ENCODE results near the gene DNAJB2. TPM values are rescaled to one million over a fixed set of nuclear protein-coding genes. Genes with fewer than 3 reads are reported as not detected.

The DNAJB2 gene
- total and polyA plus RNA-seq, 2 donors (not counting 3 experiments of a cell fraction or from before 2014, with no cell fraction given) = 30.4 to 35.0 TPM

- H3K4me2 ChIP-seq (ENCODE audit: insufficient read depth, low read length) = no peak overlapping the region
- dilution Hi-C loops (cut with MboI; ENCODE audit: extremely low pct_ligation_motif_present, low sequenced_read_pairs) = no loop called here
- TF ChIP-seq POLR2AphosphoS5 (IDR thresholded peaks at IDR 0.05; ENCODE audit: insufficient read depth, low read depth, low read length) (no peak), GATA2 (IDR thresholded peaks at IDR 0.05; ENCODE audit: insufficient read depth, insufficient read length, low read depth, low read length) (no peak), EZH2 (IDR thresholded peaks at IDR 0.05; ENCODE audit: borderline replicate concordance, low read depth, low read length, severe bottlenecking) (no peak), MYC (IDR thresholded peaks at IDR 0.05; ENCODE audit: low read depth, low read length) (no peak), POLR2A (IDR thresholded peaks at IDR 0.05; ENCODE audit: low read depth, low read length) (no peak), FOS (IDR thresholded peaks at IDR 0.05; ENCODE audit: borderline replicate concordance, insufficient read depth, low read length) (no peak), JUN (IDR thresholded peaks at IDR 0.05; ENCODE audit: borderline replicate concordance, insufficient read depth, insufficient read length, low read depth) (no peak)
- TF ChIP-seq, protein P1, sequence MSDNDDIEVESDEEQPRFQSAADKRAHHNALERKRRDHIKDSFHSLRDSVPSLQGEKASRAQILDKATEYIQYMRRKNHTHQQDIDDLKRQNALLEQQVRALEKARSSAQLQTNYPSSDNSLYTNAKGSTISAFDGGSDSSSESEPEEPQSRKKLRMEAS (IDR thresholded peaks at IDR 0.05; ENCODE audit: insufficient read depth, insufficient read length) = no peak
- TF ChIP-seq, protein P2, sequence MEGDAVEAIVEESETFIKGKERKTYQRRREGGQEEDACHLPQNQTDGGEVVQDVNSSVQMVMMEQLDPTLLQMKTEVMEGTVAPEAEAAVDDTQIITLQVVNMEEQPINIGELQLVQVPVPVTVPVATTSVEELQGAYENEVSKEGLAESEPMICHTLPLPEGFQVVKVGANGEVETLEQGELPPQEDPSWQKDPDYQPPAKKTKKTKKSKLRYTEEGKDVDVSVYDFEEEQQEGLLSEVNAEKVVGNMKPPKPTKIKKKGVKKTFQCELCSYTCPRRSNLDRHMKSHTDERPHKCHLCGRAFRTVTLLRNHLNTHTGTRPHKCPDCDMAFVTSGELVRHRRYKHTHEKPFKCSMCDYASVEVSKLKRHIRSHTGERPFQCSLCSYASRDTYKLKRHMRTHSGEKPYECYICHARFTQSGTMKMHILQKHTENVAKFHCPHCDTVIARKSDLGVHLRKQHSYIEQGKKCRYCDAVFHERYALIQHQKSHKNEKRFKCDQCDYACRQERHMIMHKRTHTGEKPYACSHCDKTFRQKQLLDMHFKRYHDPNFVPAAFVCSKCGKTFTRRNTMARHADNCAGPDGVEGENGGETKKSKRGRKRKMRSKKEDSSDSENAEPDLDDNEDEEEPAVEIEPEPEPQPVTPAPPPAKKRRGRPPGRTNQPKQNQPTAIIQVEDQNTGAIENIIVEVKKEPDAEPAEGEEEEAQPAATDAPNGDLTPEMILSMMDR (IDR thresholded peaks at IDR 0.05; ENCODE audit: extremely low read depth in 1 of 2, insufficient read depth in 1 of 2, low read depth in 1 of 2, low read length in 2 of 2) = no peak
- ChIA-PET CTCF (no interaction called here), POLR2A (no interaction called here)
- H3K9me1 ChIP-seq (replicated peaks; ENCODE audit: control insufficient read depth, extremely low read depth, insufficient read depth, low read length) = no peaks in the 10 kb centered on the region
- H3K36me3 ChIP-seq (ENCODE audit: control insufficient read depth in 2 of 2, extremely low read depth in 1 of 2, insufficient read depth in 2 of 2, low read length in 2 of 2) = no peaks in the 10 kb centered on the region
- no peaks in the 10 kb centered on the region for H3K4me1 ChIP-seq (ENCODE audit: control insufficient read depth, extremely low read depth, insufficient read depth, low read length)
- no TSS peak for BruUV-seq (replicated peaks)
- intact Hi-C loops (cut with micrococcal nuclease) = no loop called here
- no peaks in the 10 kb centered on the region for H3K79me2 ChIP-seq (ENCODE audit: control insufficient read depth, insufficient read depth, low read length)
- no peak overlapping the region for H3K27ac ChIP-seq (ENCODE audit: insufficient read depth, low read depth, low read length)
- FAIRE-seq = no peak
- H4K20me1 ChIP-seq (replicated peaks; ENCODE audit: control insufficient read depth, extremely low read depth, insufficient read depth, low read length) = no peaks in the 10 kb centered on the region
- H3K9ac ChIP-seq (replicated peaks; ENCODE audit: extremely low read depth, insufficient read depth, low read length) = no peak overlapping the region
- H3K4me3 ChIP-seq (replicated peaks in 1 of 3; ENCODE audit: insufficient read depth in 1 of 3, low read depth in 1 of 3, low read length in 3 of 3) = no peak overlapping the region
- no peak for DNase-seq (ENCODE audit: low read depth, low spot score)
- H3K9me3 ChIP-seq (replicated peaks; ENCODE audit: control insufficient read depth, insufficient read depth, low read length) = no peaks in the 10 kb centered on the region
- H2AFZ ChIP-seq (ENCODE audit: low read depth, low read length) = no peak overlapping the region
- peaks cover 18 to 24% of the 10 kb centered on the region in 2 experiments for H3K27me3 ChIP-seq (ENCODE audit: control insufficient read depth in 2 of 2, insufficient read depth in 2 of 2, low read length in 2 of 2)
These were observed 54.9 kb downstream of the DNAJB2 start for GRCh38 chr2:219334076-219334475.

All from endothelial cell of umbilical vein (primary cell).